ENCODE measurements around the gene MTHFD2L.

Gene MTHFD2L

DNA sequence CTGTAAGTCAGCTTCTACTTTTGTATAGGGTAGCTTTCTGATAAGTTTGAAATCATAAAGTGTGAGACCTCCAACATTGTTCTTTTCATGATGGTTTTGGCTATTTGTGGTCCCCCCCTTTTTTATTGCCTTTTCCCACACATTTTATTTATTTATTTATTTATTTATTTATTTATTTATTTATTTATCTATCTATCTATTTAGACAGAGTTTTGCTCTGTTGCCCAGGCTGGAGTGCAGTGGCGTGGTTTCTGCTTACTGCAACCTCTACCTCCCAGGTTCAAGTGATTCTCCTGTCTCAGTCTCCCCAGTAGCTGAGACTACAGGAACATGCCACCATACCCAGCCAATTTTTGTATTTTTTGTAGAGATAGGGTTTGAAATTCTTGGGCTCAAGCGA is 9.7 kb upstream of the MTHFD2L start:
- ChIA-PET POLR2A (no interaction called here), CTCF (interaction anchor here (1.7 kb wide), 1 partner anchor 14 kb away, joined by 11 read pairs; no protein-coding TSS in a partner anchor)
- TF ChIP-seq, protein P1, sequence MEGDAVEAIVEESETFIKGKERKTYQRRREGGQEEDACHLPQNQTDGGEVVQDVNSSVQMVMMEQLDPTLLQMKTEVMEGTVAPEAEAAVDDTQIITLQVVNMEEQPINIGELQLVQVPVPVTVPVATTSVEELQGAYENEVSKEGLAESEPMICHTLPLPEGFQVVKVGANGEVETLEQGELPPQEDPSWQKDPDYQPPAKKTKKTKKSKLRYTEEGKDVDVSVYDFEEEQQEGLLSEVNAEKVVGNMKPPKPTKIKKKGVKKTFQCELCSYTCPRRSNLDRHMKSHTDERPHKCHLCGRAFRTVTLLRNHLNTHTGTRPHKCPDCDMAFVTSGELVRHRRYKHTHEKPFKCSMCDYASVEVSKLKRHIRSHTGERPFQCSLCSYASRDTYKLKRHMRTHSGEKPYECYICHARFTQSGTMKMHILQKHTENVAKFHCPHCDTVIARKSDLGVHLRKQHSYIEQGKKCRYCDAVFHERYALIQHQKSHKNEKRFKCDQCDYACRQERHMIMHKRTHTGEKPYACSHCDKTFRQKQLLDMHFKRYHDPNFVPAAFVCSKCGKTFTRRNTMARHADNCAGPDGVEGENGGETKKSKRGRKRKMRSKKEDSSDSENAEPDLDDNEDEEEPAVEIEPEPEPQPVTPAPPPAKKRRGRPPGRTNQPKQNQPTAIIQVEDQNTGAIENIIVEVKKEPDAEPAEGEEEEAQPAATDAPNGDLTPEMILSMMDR (IDR thresholded peaks at IDR 0.05; ENCODE audit: insufficient read depth, low read length, missing control alignments) = no peak

DNA sequence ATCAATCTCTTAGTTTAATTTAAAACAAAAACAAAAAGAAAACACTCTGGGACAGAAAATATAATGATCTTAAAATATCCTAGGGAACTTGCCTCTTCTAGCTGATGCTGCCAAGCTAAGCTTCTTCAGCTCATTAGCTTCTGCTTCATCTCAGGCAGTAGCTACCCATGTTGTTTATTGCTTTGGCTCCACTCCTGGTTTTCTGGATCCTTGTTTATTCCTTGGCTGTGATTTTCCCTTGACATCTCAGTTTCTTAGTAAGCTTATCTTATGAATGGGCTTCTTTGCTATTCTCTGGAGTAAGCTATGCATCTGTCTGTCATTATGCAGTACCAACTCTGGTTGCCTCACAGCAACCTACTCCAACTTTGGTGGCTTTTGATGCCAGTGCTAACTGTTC is 5.1 kb upstream of the MTHFD2L start:
- POLR2A ChIA-PET = no interaction called here
- TF ChIP-seq, protein P1 (IDR thresholded peaks at IDR 0.05; ENCODE audit: insufficient read depth, low read length, missing control alignments) = no peak
- DNase-seq (ENCODE audit: low read depth, low spot score) = no peak
- CTCF ChIA-PET = interaction anchor here (1.0 to 2.5 kb wide), 3 partner anchors 12 to 71 kb away, joined by 3 to 12 read pairs (median 4); no protein-coding TSS in a partner anchor
- no peak overlapping the region for H3K4me3 ChIP-seq (ENCODE audit: low read depth, low read length)

More for the DNA sequence above, 9.7 kb upstream of the MTHFD2L start:
- no peak for DNase-seq (ENCODE audit: low read depth, low spot score)
- H3K4me3 ChIP-seq (ENCODE audit: low read depth, low read length) = no peak overlapping the region

DNA sequence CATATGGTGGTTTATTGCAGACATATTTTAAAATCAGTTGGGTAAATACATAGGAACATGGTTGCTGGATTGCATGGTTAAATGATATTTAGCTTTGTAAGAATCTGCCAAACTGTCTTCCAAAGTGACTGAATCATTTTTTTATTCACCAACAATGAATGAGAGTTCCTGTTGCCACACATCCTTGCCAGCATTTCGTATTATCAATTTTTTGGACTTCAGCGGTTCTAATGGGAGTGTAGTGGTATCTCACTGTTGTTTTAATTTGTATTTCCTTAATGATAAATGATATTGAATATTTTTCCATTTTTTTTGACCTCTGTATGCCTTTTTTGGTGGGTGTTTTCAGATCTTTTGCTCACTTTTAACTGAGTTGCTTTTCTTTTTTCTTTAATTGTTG is 1.4 kb upstream of the MTHFD2L start:
- ChIA-PET POLR2A (interaction anchor here (0.5 kb wide), 1 partner anchor 165 kb away, joined by 3 read pairs; no protein-coding TSS in a partner anchor), CTCF (no interaction called here)
- no peak overlapping the region for H3K4me3 ChIP-seq (ENCODE audit: low read depth, low read length)
- TF ChIP-seq, protein P1 (IDR thresholded peaks at IDR 0.05; ENCODE audit: insufficient read depth, low read length, missing control alignments) = no peak
- no peak for DNase-seq (ENCODE audit: low read depth, low spot score)

DNA sequence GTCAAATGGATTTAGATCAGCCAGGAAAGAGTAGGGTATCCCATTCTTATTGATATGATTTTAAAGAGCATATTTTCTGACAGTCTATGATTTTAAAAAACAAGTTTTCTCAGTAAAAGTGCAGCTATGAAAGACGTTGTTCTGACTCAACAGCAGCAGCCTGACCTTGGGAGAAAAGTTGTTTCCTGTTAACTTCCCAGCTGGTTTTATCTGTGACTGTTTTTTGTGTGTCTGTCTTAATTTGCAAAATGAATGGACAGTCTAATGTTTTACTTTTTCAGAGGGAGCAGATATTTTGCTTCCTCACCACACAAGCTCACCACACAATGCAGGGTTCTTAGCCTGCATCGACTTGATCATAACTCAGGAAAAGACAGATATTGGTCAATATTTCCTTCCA is 764 bp upstream of the MTHFD2L start:
- ChIA-PET CTCF (no interaction called here), POLR2A (interaction anchor here (0.5 kb wide), 1 partner anchor 164 kb away, joined by 3 read pairs; no protein-coding TSS in a partner anchor)
- H3K4me3 ChIP-seq (ENCODE audit: low read depth, low read length) = peak overlapping the region; percentile 76
- DNase-seq (ENCODE audit: low read depth, low spot score) = peak; percentile 10
- TF ChIP-seq, protein P1 (IDR thresholded peaks at IDR 0.05; ENCODE audit: insufficient read depth, low read length, missing control alignments) = no peak

DNA sequence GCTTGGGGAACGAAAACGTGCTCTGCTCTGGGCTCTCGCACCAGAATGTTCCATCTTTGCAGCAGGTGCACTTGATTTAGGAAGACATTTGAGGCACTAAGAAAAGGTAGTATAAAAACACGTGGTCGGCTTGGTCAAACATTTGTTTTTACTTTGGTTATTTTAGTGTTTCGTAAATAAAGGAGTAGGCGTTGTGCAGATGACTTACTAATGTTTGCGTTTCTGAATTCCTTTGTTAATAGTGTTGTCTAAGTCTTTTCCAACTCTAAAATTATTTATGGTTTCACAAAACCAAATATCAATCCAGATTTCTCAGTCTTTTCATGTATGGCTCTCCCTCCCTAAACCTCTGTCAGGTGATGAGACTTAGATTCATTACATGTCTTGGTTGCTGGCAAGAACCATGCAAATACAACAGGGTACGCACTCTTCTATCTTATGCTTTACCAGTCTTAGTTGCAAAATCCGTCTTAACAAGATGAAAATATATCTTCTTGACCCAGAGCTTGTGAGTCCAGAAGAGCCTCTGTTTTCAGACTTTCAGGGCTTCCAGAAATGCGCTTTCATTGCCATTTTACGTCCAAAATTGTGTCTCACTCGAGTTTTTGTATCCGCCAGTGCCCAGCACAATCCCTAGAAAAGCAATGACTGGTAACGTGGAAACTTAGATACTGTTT is 686 bp downstream of the MTHFD2L start:
- POLR2A ChIA-PET = interaction anchor here (0.7 kb wide), 1 partner anchor 9 kb away, joined by 3 read pairs; no protein-coding TSS in a partner anchor

More for the DNA sequence above, 686 bp downstream of the MTHFD2L start:
- H3K4me3 ChIP-seq (ENCODE audit: low read depth, low read length) = peak overlapping the region; percentile 76
- CTCF ChIA-PET = interaction anchor here (1.1 kb wide), 1 partner anchor 32 kb away, joined by 3 read pairs; no protein-coding TSS in a partner anchor
- TF ChIP-seq, protein P1 (IDR thresholded peaks at IDR 0.05; ENCODE audit: insufficient read depth, low read length, missing control alignments) = no peak
- no peak for DNase-seq (ENCODE audit: low read depth, low spot score)
